Measurements from ENCODE around the gene PLEKHA8. TPM values are rescaled to one million over a fixed set of nuclear protein-coding genes. Genes with fewer than 3 reads are reported as not detected.

The PLEKHA8 gene
- total and polyA plus RNA-seq, 10 donors = 1.4 to 13.6 (median 8.4) TPM

DNA sequence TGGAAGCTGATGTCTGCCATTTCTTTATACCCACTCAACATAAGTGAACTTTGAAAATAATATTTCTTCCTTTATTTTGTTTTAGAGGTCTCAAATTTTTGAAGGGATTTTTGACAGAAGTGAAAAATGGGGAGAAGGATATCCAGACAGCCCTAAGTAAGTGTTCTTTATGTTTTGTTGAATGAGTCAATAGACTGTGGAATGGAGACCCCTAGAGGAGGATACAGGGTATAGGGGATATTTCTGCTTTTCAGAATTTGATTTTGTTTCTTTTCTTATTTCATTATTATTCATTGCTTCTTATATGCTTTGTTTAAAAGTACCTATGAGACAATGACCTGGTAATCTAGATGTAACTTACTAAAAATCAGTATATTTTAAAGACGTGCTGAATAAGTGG, 34.4 kb downstream of the PLEKHA8 start:
- WGBS, 5 donors = 66 to 86% (median 71%) methylated on average over 1 of the region's 1 CpG
- Histone ChIP-seq H3K4me3 (no peak overlapping the region), H3K27me3 (replicated peaks in 1 of 7) (no peaks in the 10 kb centered on the region), H3K36me3 (peaks cover 0 to 67% (median 6%) of the 10 kb centered on the region in 6 donors), H3K4me1 (peaks cover 0 to 12% (median 3%) of the 10 kb centered on the region in 6 donors), H3K9me3 (no peaks in the 10 kb centered on the region), H3K27ac (no peak overlapping the region)
- no peak for DNase-seq
- intact Hi-C loops (cut with DNase I; ENCODE audit: low total_unique reads) = loop anchor here (5.0 to 10.0 kb wide), 2 partner anchors 118 to 185 kb away; no protein-coding TSS in a partner anchor
- no peak for TF ChIP-seq POLR2AphosphoS5 (IDR thresholded peaks at IDR 0.05)
- TF ChIP-seq POLR2A (IDR thresholded peaks at IDR 0.05) = no peak
- TF ChIP-seq CTCF (IDR thresholded peaks at IDR 0.05 in 8 of 11, conservative IDR thresholded peaks at IDR 0.05 in 3 of 11) = peak in 10 of 11 experiments; percentile 32 to 67 (median 54)

- no peaks in the 10 kb centered on the region for H3K9me3 ChIP-seq
- peaks cover 0 to 12% (median 3%) of the 10 kb centered on the region in 6 donors for H3K4me1 ChIP-seq
- DNase-seq = no peak
- H3K4me3 ChIP-seq = no peak overlapping the region
- intact Hi-C loops (cut with DNase I; ENCODE audit: low total_unique reads) = loop anchor here (10.0 kb wide), 1 partner anchor 121 kb away; no protein-coding TSS in a partner anchor
- WGBS, 5 donors = 82 to 93% (median 87%) methylated on average over 3 of the region's 3 CpGs
- no peak for TF ChIP-seq CTCF (IDR thresholded peaks at IDR 0.05 in 8 of 11, conservative IDR thresholded peaks at IDR 0.05 in 3 of 11)
- no peak for TF ChIP-seq POLR2A (IDR thresholded peaks at IDR 0.05)
- no peak for TF ChIP-seq POLR2AphosphoS5 (IDR thresholded peaks at IDR 0.05)
- no peaks in the 10 kb centered on the region for H3K27me3 ChIP-seq (replicated peaks in 1 of 7)
- H3K36me3 ChIP-seq = peaks cover 0 to 47% (median 6%) of the 10 kb centered on the region in 6 donors
- H3K27ac ChIP-seq = no peak overlapping the region
These were observed 37.5 kb downstream of the PLEKHA8 start for GRCh38 chr7:30065746-30066145.

DNA sequence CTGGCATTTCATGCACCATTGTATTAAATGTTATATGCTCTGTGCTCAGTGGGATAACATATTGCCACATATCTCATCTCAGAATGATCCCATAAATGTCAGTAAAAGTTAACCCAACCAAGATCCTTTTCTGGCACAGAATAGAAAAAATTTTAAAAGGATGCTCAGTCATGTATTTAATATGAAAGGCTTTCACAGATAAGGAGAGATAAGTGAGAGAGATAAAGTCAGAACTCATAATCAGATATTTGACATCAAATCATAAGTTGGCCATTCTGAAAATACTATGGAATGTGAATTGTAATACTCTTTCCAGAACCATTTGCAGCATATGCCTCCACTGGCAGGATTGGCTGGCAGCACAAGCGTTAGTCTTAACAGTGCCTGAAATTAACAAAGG, 38.5 kb downstream of the PLEKHA8 start:
- DNase-seq = no peak
- TF ChIP-seq POLR2AphosphoS5 (IDR thresholded peaks at IDR 0.05) (no peak), CTCF (IDR thresholded peaks at IDR 0.05 in 8 of 11, conservative IDR thresholded peaks at IDR 0.05 in 3 of 11) (no peak), POLR2A (IDR thresholded peaks at IDR 0.05) (no peak)
- Histone ChIP-seq H3K9me3 (no peaks in the 10 kb centered on the region), H3K4me1 (peaks cover 0 to 11% (median 3%) of the 10 kb centered on the region in 6 donors), H3K4me3 (no peak overlapping the region), H3K27ac (no peak overlapping the region), H3K27me3 (replicated peaks in 1 of 7) (no peaks in the 10 kb centered on the region), H3K36me3 (peaks cover 0 to 49% (median 5%) of the 10 kb centered on the region in 6 donors)
- WGBS, 5 donors = 91 to 100% (median 95%) methylated on average over 1 of the region's 1 CpG
- intact Hi-C loops (cut with DNase I; ENCODE audit: low total_unique reads) = loop anchor here (10.0 kb wide), 1 partner anchor 122 kb away; no protein-coding TSS in a partner anchor

GRCh38 chr7:30068117-30068516, 39.9 kb downstream of the PLEKHA8 start:
- Histone ChIP-seq H3K4me3 (no peak overlapping the region), H3K9me3 (no peaks in the 10 kb centered on the region), H3K36me3 (peaks cover 0 to 58% (median 5%) of the 10 kb centered on the region in 6 donors), H3K4me1 (no peaks in the 10 kb centered on the region), H3K27ac (no peak overlapping the region), H3K27me3 (replicated peaks in 1 of 7) (no peaks in the 10 kb centered on the region)
- no peak for TF ChIP-seq POLR2AphosphoS5 (IDR thresholded peaks at IDR 0.05)
- TF ChIP-seq POLR2A (IDR thresholded peaks at IDR 0.05) = no peak
- TF ChIP-seq CTCF (IDR thresholded peaks at IDR 0.05 in 8 of 11, conservative IDR thresholded peaks at IDR 0.05 in 3 of 11) = no peak
- intact Hi-C loops (cut with DNase I; ENCODE audit: low total_unique reads) = loop anchor here (10.0 kb wide), 1 partner anchor 123 kb away; no protein-coding TSS in a partner anchor
- no peak for DNase-seq
